ENCODE data around the gene MBL2. TPM values are rescaled to one million over a fixed set of nuclear protein-coding genes. Genes with fewer than 3 reads are reported as not detected.

The MBL2 gene
- not detected in 2 replicates for total RNA-seq (ENCODE audit: low replicate concordance)

DNA sequence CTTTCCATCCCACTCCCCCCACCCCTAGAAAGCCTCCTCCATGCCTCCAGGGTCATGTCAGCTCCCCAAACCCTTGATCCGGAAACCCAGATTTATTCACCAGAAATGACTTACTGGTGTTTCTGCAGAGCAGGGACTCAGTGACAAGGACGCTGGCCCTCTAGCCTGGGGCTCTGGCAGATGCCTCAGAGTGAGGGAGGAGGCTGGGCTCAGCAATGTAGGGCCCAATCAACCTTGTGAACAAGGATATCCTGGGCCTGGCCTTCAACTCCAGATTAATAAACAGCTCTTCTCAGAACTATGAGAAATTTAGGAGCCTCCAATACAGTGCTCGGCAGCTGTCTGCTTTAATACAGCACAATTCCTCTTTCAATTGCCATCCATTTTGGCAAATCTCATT, at the start of gene MBL2:
Gene MBL2 (minus strand): TSS at position 162 of the 400 bp plus-strand sequence. CDS start 1,149 bp downstream, outside the sequence.

